ENCODE results near the gene VDAC2. TPM values are rescaled to one million over a fixed set of nuclear protein-coding genes. Genes with fewer than 3 reads are reported as not detected.

VDAC2 gene, protein sequence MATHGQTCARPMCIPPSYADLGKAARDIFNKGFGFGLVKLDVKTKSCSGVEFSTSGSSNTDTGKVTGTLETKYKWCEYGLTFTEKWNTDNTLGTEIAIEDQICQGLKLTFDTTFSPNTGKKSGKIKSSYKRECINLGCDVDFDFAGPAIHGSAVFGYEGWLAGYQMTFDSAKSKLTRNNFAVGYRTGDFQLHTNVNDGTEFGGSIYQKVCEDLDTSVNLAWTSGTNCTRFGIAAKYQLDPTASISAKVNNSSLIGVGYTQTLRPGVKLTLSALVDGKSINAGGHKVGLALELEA
- total RNA-seq = 170 and 172 TPM in 2 replicates

DNA sequence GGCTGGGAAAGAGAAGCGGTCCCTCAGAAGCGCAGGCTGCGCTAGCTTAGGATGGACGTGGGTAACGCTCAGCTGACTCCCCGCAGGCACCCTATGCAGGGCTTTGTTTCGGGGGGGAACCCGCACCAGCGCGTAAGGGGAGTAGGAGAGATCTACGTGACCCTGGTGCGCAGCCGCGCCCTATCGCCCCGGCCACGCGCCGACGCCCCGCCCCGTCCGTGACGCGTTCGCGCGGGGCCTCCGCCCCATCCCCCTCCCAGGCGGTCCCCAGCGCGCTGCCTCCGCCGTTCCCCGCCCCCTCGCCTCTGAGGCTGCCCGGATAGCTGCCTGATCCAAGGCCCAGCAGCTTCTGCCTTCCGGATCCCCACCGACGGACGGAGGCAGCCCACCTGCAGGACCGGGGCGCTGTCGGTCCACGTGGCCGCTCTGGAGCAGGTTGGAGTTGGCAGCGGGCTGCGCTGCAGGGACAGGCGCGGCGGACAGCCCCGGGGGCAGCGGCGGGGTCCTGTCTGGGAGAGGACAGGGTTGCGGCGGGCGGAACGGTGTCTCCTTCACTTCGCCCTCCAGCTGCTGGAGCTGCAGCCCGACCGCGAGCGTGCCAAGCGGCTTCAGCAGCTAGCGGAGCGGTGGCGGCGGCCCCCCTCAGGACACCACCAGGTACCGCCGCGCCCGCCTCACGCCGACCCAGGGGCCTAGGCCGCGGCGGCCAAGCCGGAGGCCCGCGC lies at the start of gene VDAC2:
Gene VDAC2, plus strand, starts transcription at position 515 of the 725 bp plus-strand sequence. CDS start 363 bp downstream, outside the sequence.

DNA sequence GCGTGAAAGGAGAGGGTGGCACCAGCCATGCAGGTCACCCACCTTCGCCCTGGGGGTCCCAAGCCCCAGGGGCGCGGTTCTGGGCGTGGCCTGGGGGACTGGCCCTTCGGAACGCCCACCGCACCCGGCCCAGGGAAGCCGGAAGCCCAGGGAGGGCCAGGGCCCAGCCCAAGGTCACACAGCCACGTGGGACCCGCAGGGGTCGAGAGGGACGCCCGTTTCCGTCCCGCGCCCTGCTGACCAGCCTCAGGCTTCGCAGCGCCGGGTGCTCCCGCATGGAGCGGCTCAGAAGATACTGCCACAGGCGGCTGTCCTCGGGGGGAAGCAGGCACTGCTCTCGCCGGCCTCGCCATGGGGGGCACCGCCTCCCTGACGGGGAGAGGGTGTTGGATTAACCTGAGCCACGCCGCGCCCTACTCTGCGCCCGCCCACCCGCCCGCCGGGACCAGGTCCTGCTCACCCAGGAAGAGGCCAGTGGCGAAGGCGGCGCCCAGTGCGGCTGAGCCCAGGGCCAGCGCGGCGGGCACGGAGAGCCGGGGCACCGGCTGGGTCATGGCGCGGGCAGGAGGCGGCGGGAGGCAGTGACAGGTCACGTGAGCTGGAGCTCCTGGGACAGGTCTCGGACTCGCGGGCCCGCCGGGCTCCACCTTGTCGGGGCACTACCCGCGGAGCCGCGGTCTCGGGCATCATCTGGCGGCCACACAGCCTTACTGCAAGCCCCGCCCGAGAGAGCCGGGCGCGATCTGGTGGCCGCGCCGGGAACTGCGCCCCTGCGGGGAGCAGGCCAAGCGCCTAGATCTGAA lies 25.0 kb downstream of the VDAC2 start, which contains the start of gene COMTD1:
Gene COMTD1, minus strand, starts transcription at position 583 of the 803 bp plus-strand sequence. Its CDS starts 29 bp downstream, at position 554.

Small RNA genes lying within 50 kb of the gene (small RNA-seq; reads per million reads assigned to genes)
- not detected for gene HMGA1P5 (ENCODE audit: low replicate concordance)
- gene RPL39P25 (ENCODE audit: low replicate concordance) = not detected

Other genes starting within 250 kb of the VDAC2 start
- 23.6 and 34.4 TPM in 2 replicates for gene SAMD8, start 99.1 kb upstream of the VDAC2 start, total RNA-seq
- 8.0 and 8.3 TPM in 2 replicates for gene COMTD1, start 25.2 kb downstream of the VDAC2 start, total RNA-seq
- gene ZNF503, start 191.0 kb downstream of the VDAC2 start, total RNA-seq = 8.3 and 15.9 TPM in 2 replicates
- gene LRMDA, start 220.8 kb downstream of the VDAC2 start, total RNA-seq = 0.22 and 0.57 TPM in 2 replicates